ENCODE measurements around the gene SUDS3.

The SUDS3 gene

GRCh38 chr12:118429688-118430383 is 53.5 kb downstream of the SUDS3 start:
- FAIRE-seq, result no peak
- no peak for DNase-seq (ENCODE audit: insufficient read length, low spot score)
- no peak for TF ChIP-seq POLR2A (IDR thresholded peaks at IDR 0.05; ENCODE audit: low read depth, low read length)

GRCh38 chr12:118430516-118430915 is 54.2 kb downstream of the SUDS3 start:
- no peak for FAIRE-seq
- TF ChIP-seq POLR2A (IDR thresholded peaks at IDR 0.05; ENCODE audit: low read depth, low read length), result no peak
- DNase-seq (ENCODE audit: insufficient read length, low spot score), result no peak

GRCh38 chr12:118432812-118433545 is 56.6 kb downstream of the SUDS3 start:
- DNase-seq (ENCODE audit: insufficient read length, low spot score), result no peak
- no peak for FAIRE-seq
- no peak for TF ChIP-seq POLR2A (IDR thresholded peaks at IDR 0.05; ENCODE audit: low read depth, low read length)

DNA sequence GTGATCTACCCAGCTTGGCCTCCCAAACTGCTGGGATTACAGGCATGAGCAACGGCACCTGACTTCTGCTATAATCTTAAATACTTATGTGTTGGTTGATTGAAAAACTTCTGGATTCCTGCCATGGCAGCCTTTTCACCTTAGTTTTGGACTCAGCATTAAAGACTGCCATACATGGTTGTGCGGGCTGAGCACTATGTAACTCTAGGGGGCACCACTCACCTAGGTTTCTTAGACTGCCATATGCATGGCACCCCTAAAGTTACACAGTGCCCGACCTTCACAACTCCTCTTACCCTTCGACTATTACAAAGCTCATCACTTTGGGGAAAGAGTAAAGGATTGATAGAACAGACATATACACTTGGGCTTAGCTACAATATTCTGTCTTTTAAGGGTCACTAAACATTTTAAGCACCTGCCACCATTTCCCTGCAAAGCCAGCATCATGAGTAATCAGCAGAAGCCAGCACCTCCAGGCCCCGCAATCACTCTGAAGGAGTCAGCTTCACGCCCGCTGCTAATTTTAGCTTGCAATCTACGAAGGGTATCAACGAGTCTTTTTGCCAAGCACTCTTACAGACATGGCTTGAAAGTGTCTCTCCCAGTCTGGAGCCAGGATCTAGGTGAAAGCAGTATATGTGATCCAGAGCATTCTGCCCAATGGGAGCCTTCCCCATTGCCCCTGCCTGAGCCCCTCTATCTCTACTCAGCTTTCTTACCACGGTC is 59.8 kb downstream of the SUDS3 start:
- FAIRE-seq (no peak), DNase-seq (ENCODE audit: insufficient read length, low spot score) (no peak)
- TF ChIP-seq POLR2A (IDR thresholded peaks at IDR 0.05; ENCODE audit: low read depth, low read length), result no peak

DNA sequence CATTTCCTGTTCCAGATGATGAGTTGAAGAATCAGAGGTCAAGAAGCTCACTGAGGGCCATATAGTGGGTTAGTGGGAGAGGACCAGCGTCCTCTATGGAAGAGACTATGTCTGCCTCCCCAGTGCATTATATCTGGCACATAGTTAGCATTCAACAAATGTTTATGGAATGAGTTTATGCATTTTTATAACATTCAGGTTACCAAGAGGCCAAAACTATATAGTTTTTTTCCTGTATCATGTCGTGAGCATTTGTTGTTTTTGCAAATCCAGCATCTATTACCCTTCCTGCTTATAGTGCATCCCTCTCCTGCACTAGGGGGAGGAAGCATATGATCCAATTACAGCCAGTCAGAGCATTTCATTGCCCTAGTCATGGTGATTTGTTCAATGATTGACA is 60.6 kb downstream of the SUDS3 start:
- no peak for FAIRE-seq
- TF ChIP-seq POLR2A (IDR thresholded peaks at IDR 0.05; ENCODE audit: low read depth, low read length), result no peak
- DNase-seq (ENCODE audit: insufficient read length, low spot score), result no peak

- DNase-seq (ENCODE audit: insufficient read length, low spot score) (no peak), FAIRE-seq (no peak)
- no peak for TF ChIP-seq POLR2A (IDR thresholded peaks at IDR 0.05; ENCODE audit: low read depth, low read length)
These were observed 62.7 kb downstream of the SUDS3 start for GRCh38 chr12:118439068-118439467.

- DNase-seq (ENCODE audit: insufficient read length, low spot score) (no peak), FAIRE-seq (no peak)
- no peak for TF ChIP-seq POLR2A (IDR thresholded peaks at IDR 0.05; ENCODE audit: low read depth, low read length)
These were observed 69.9 kb downstream of the SUDS3 start for GRCh38 chr12:118446247-118446646.

DNA sequence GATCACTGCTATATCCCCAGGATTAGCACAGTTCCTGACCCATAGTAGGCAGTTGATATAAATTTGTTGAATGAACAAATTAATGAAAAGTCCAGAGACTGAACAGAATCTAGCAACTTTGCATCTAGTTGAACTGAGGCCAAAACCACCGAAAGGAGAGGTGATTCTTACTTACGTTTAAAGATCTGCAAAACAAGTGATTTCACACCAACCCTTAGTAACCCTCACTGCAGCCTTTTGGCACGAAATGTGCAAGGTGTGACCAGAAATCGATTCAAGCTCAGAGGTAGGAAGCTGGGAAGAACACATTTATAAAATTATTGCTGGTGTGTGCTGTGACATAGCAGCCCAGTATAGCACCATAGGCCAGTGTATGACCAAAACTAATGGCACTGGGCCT is 70.8 kb downstream of the SUDS3 start:
- no peak for TF ChIP-seq POLR2A (IDR thresholded peaks at IDR 0.05; ENCODE audit: low read depth, low read length)
- DNase-seq (ENCODE audit: insufficient read length, low spot score) (no peak), FAIRE-seq (no peak)

GRCh38 chr12:118448341-118448740 is 72.0 kb downstream of the SUDS3 start:
- DNase-seq (ENCODE audit: insufficient read length, low spot score) (no peak), FAIRE-seq (no peak)
- TF ChIP-seq POLR2A (IDR thresholded peaks at IDR 0.05; ENCODE audit: low read depth, low read length), result no peak

DNA sequence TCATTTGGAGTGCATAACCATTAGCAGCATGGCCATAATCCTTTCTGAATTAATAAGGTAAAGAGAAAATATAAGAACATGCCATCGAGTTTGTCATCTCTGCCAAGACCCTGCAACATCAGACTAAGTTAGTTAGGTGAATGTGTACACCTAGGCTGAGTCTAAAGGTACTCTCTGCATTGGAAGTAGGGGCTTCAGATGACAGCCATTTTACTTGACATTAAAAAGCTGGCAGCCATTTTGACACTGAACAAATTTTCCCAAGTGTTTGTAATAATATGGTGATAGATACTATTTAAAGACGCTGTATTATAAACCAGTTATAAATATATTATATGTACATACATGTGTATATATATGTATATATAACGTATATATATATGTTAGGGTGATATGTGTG is 79.0 kb downstream of the SUDS3 start:
- no peak for FAIRE-seq
- no peak for DNase-seq (ENCODE audit: insufficient read length, low spot score)
- no peak for TF ChIP-seq POLR2A (IDR thresholded peaks at IDR 0.05; ENCODE audit: low read depth, low read length)

- no peak for TF ChIP-seq POLR2A (IDR thresholded peaks at IDR 0.05; ENCODE audit: low read depth, low read length)
- FAIRE-seq (no peak), DNase-seq (ENCODE audit: insufficient read length, low spot score) (no peak)
These were observed 80.4 kb downstream of the SUDS3 start for GRCh38 chr12:118456741-118457140.

- DNase-seq (ENCODE audit: insufficient read length, low spot score) (no peak), FAIRE-seq (no peak)
- no peak for TF ChIP-seq POLR2A (IDR thresholded peaks at IDR 0.05; ENCODE audit: low read depth, low read length)
These were observed 82.8 kb downstream of the SUDS3 start for GRCh38 chr12:118459110-118459509.

DNA sequence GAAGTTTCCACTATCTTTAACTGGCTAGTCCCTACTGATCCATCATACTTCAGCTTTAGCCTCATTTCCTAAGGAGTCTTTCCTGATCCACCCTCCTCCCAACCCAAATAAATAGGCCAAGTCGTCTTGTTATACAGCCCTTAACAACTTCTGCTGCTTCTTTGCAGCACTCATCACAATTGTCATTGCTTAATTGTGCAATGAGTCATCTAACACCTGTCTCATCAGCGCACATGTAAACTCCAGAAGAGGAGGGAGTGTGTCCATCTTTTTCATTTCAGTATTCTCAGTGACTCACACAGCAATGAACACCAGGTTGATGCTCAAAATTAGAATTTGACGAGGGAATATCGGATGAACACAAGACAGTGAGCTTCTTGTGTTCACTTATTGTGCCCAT is 87.3 kb downstream of the SUDS3 start:
- no peak for FAIRE-seq
- TF ChIP-seq POLR2A (IDR thresholded peaks at IDR 0.05; ENCODE audit: low read depth, low read length), result no peak
- no peak for DNase-seq (ENCODE audit: insufficient read length, low spot score)

GRCh38 chr12:118465706-118466105 is 89.4 kb downstream of the SUDS3 start:
- DNase-seq (ENCODE audit: insufficient read length, low spot score) (no peak), FAIRE-seq (no peak)
- TF ChIP-seq POLR2A (IDR thresholded peaks at IDR 0.05; ENCODE audit: low read depth, low read length), result no peak

All from H54 (cell line).